SU-DHL-6 (cell line): ENCODE measurements around the gene REXO2.

Source experiments
- H2AFZ ChIP-seq: fragments of 200-600 bp; sonication (generic); 2 replicates; pipeline ENCODE4 v1.6.1; 2014; ENCODE audit warnings: low read depth, mild to moderate bottlenecking, moderate library complexity, mixed read lengths, antibody characterized with exemption, low read length; ENCODE audit not compliant: severe bottlenecking
- H3F3A ChIP-seq: fragments of 200-600 bp; shearing (Covaris generic); 2 replicates; pipeline ENCODE4 v1.6.0; 2016; ENCODE audit warnings: antibody characterized with exemption, mild to moderate bottlenecking; ENCODE audit not compliant: insufficient read depth
- H3K27ac ChIP-seq: fragments of 200-600 bp; sonication (generic); 2 replicates; pipeline ENCODE4 v1.5.1; 2016; ENCODE audit warnings: low read depth, mild to moderate bottlenecking, low read length, moderate library complexity, mixed read lengths
- H3K27me3 ChIP-seq: fragments of 200-600 bp; sonication (generic), shearing (Covaris generic); 2 replicates; pipeline ENCODE4 v1.6.0; 2014; ENCODE audit warnings: mild to moderate bottlenecking, low read length
- H3K36me3 ChIP-seq: fragments of 200-600 bp; sonication (generic); 2 replicates; pipeline ENCODE4 v1.6.1; 2014; ENCODE audit warnings: mild to moderate bottlenecking, low read length, mixed read lengths
- H3K4me2 ChIP-seq: fragments of 300-600, 200-600 bp; shearing (Covaris generic), sonication (generic); 2 replicates; pipeline ENCODE4 v1.6.0; 2014; ENCODE audit warnings: low read length, low read depth, mild to moderate bottlenecking; ENCODE audit not compliant: poor library complexity, severe bottlenecking
- H3K4me3 ChIP-seq: fragments of 200-600 bp; sonication (generic); 2 replicates; pipeline ENCODE4 v1.5.1; 2014; ENCODE audit warnings: antibody characterized with exemption, low read length, mild to moderate bottlenecking, mixed read lengths; ENCODE audit not compliant: insufficient read depth, poor library complexity, severe bottlenecking
- H3K79me2 ChIP-seq: fragments of 200-600 bp; sonication (generic); 2 replicates; pipeline ENCODE4 v1.6.1; 2014; ENCODE audit warnings: mild to moderate bottlenecking, low read length, moderate library complexity; ENCODE audit not compliant: insufficient read depth
- H3K9ac ChIP-seq: fragments of 200-600 bp; sonication (generic); 2 replicates; pipeline ENCODE4 v1.7.0; 2014; ENCODE audit warnings: mild to moderate bottlenecking, low read length
- H3K9me2 ChIP-seq: fragments of 200-600 bp; sonication (generic); replicated peaks from 2 replicates; pipeline ENCODE4 v1.6.1; 2014; ENCODE audit warnings: low read length; ENCODE audit not compliant: insufficient read depth
- H3K9me3 ChIP-seq: fragments of 200-600 bp; sonication (generic); 2 replicates; pipeline ENCODE4 v1.6.1; 2014; ENCODE audit warnings: low read length, mixed read lengths; ENCODE audit not compliant: insufficient read depth
- H4K20me1 ChIP-seq: fragments of 200-600 bp; sonication (generic); 2 replicates; pipeline ENCODE4 v1.6.1; 2014; ENCODE audit warnings: low read depth, mild to moderate bottlenecking, antibody characterized with exemption, low read length, moderate library complexity, mixed read lengths
- CTCF ChIP-seq: fragments of 200-600 bp; sonication (generic); IDR thresholded peaks from one replicate; pipeline ENCODE4 v1.5.1; 2017; ENCODE audit warnings: antibody characterized with exemption, mild to moderate bottlenecking, low read length, moderate library complexity; ENCODE audit not compliant: insufficient read depth, poor library complexity, severe bottlenecking
- EZH2phosphoT487 ChIP-seq: fragments of 200-600 bp; sonication (generic), shearing (Covaris generic); conservative IDR thresholded peaks from 2 replicates; pipeline ENCODE4 v1.6.1; 2018; ENCODE audit warnings: mild to moderate bottlenecking, antibody characterized with exemption, low read length, moderate library complexity, mixed read lengths

Gene REXO2

GRCh38 chr11:114399490-114400215 lies 39.6 kb upstream of the REXO2 start:
- Histone ChIP-seq H3F3A (peaks cover 2% of the 10 kb centered on the region; the same call in 1 of the 2 replicates), H3K36me3 (peaks cover 17% of the 10 kb centered on the region; the same call in 1 of the 2 replicates), H3K9ac (peak overlapping the region; percentile 88), H3K27ac (peak overlapping the region; percentile 75), H3K79me2 (peaks cover 55% of the 10 kb centered on the region), H3K9me3 (no peaks in the 10 kb centered on the region), H2AFZ (peak overlapping the region; percentile 34), H3K27me3 (no peaks in the 10 kb centered on the region), H3K4me2 (peak overlapping the region; percentile 91), H4K20me1 (no peaks in the 10 kb centered on the region), H3K4me3 (peak overlapping the region; percentile 84), H3K9me2 (no peaks in the 10 kb centered on the region)
- TF ChIP-seq EZH2phosphoT487: no peak
- no peak for TF ChIP-seq CTCF

DNA sequence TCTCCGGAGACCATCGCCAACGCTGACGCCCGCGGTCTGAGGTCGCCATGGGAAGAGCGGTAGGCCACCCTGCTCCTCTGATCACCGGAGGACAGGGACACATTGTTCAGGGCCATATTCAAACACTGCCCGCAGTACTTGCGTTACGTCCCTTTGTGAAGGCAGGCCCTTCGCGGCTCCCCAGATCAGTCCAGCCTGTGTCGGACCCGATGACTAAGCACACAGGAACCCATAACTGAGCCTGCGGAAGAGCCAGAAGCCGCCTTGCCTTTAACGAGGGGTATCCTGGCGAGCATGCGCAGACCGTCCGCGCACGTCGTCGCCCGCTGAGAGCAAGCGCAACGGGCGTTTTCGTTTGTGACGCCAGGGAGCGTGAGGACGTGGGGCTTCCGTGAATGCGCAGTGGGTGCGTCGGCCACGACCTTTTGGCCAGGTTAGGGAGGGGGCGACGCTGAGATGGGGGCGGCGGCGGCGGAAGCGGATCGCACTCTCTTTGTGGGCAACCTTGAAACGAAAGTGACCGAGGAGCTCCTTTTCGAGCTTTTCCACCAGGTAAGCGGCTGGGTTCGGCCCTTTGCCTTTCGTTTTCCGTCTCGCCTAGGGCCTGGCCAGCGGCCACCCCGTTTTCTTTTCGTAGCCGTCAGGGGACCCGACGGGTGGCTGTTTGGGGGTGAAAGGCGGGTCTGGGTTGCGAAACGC lies 38.9 kb upstream of the REXO2 start, which contains the start of the genes C11orf71 and RBM7:
Gene C11orf71 (minus strand): TSS at position 296 of the 699 bp plus-strand sequence. CDS start 180 bp downstream, at position 116.
Gene RBM7 (plus strand): TSS at position 451 of the 699 bp plus-strand sequence. CDS start 6 bp downstream, at position 457.
- peaks cover 62% of the 10 kb centered on the region for H3K79me2 ChIP-seq
- no peaks in the 10 kb centered on the region for H3K9me2 ChIP-seq
- peak within 1 kb of the TSS; percentile 91 for H3K4me2 ChIP-seq

GRCh38 chr11:114400915-114401223 lies 38.4 kb upstream of the REXO2 start:
- Histone ChIP-seq H3K36me3 (peaks cover 28% of the 10 kb centered on the region; the same call in 1 of the 2 replicates), H4K20me1 (no peaks in the 10 kb centered on the region), H3K9me2 (no peaks in the 10 kb centered on the region), H3K9ac (peak overlapping the region; percentile 88), H3K4me3 (peak overlapping the region; percentile 84), H3K27me3 (no peaks in the 10 kb centered on the region), H2AFZ (peak overlapping the region; percentile 78), H3K4me2 (peak overlapping the region; percentile 80), H3K9me3 (no peaks in the 10 kb centered on the region), H3F3A (peaks cover 2% of the 10 kb centered on the region; the same call in 1 of the 2 replicates), H3K27ac (peak overlapping the region; percentile 75), H3K79me2 (peaks cover 65% of the 10 kb centered on the region)
- TF ChIP-seq EZH2phosphoT487 (no peak), CTCF (peak; percentile 29)

More for the DNA sequence above, 38.9 kb upstream of the REXO2 start, which contains the start of the genes C11orf71 and RBM7:
- Histone ChIP-seq H2AFZ (peak within 1 kb of the TSS; percentile 78), H3K36me3 (peaks cover 24% of the 10 kb centered on the region; the same call in 1 of the 2 replicates), H3F3A (peaks cover 2% of the 10 kb centered on the region; the same call in 1 of the 2 replicates), H3K4me3 (peak within 1 kb of the TSS; percentile 84), H3K27me3 (no peaks in the 10 kb centered on the region), H3K9me3 (no peaks in the 10 kb centered on the region), H3K9ac (peak within 1 kb of the TSS; percentile 88), H4K20me1 (no peaks in the 10 kb centered on the region), H3K27ac (peak within 1 kb of the TSS; percentile 75)
- TF ChIP-seq CTCF (no peak), EZH2phosphoT487 (no peak)
